ENCODE measurements around the gene PGK2. TPM values are rescaled to one million over a fixed set of nuclear protein-coding genes. Genes with fewer than 3 reads are reported as not detected.

PGK2 gene
- total and polyA plus RNA-seq, 2 of the 8 experiments (the other 6 are each of a cell fraction or from before 2014, with no cell fraction given) = not detected

GRCh38 chr6:49764571-49765236 is 22.4 kb downstream of the PGK2 start:
- H2BK5ac ChIP-seq (ENCODE audit: low read depth, low read length) = no peak overlapping the region
- H3K23me2 ChIP-seq (ENCODE audit: low read depth, low read length) = no peaks in the 10 kb centered on the region
- POLR2A ChIA-PET (ENCODE audit: partially characterized antibody) = no interaction called here
- no peak overlapping the region for H2BK20ac ChIP-seq (ENCODE audit: low read length)
- no peak overlapping the region for H2AK5ac ChIP-seq (ENCODE audit: low read depth, low read length)
- H2AFZ ChIP-seq (ENCODE audit: low read length) = no peak overlapping the region
- no peak overlapping the region for H3K4me3 ChIP-seq (ENCODE audit: extremely low read depth in 1 of 4, insufficient read depth in 2 of 4, low read depth in 3 of 4, low read length in 4 of 4)
- TF ChIP-seq CHD2 (IDR thresholded peaks at IDR 0.05; ENCODE audit: low read length) (no peak), SAP30 (IDR thresholded peaks at IDR 0.05; ENCODE audit: insufficient read depth, insufficient replicate concordance, low read length) (no peak), SIX5 (IDR thresholded peaks at IDR 0.05; ENCODE audit: low read depth, low read length) (no peak), HDAC2 (IDR thresholded peaks at IDR 0.05; ENCODE audit: borderline replicate concordance in 1 of 2, low read depth in 2 of 2, low read length in 2 of 2) (no peak), POLR2AphosphoS5 (IDR thresholded peaks at IDR 0.05; ENCODE audit: low read depth, low read length) (no peak), RXRA (IDR thresholded peaks at IDR 0.05; ENCODE audit: insufficient read depth, low read depth, low read length) (no peak), ATF2 (IDR thresholded peaks at IDR 0.05; ENCODE audit: low read length) (no peak), SUZ12 (IDR thresholded peaks at IDR 0.05; ENCODE audit: low read length) (no peak), EP300 (IDR thresholded peaks at IDR 0.05; ENCODE audit: borderline replicate concordance in 1 of 2, low read depth in 2 of 2, low read length in 2 of 2) (no peak), BACH1 (IDR thresholded peaks at IDR 0.05; ENCODE audit: low read length) (no peak), BCL11A (IDR thresholded peaks at IDR 0.05; ENCODE audit: low read depth in 2 of 2, low read length in 2 of 2) (no peak)
- no peak overlapping the region for H4K8ac ChIP-seq (ENCODE audit: extremely low read depth, insufficient read depth, low read length)
- no peak overlapping the region for H3K14ac ChIP-seq (ENCODE audit: insufficient read length)
- no peaks in the 10 kb centered on the region for H4K20me1 ChIP-seq (replicated peaks in 1 of 2; ENCODE audit: control insufficient read depth in 1 of 2, insufficient read depth in 2 of 2, low read length in 2 of 2)
- H3K4me1 ChIP-seq (replicated peaks in 1 of 4; ENCODE audit: control insufficient read depth in 3 of 4, insufficient read depth in 4 of 4, low read length in 3 of 4) = no peaks in the 10 kb centered on the region
- H3K56ac ChIP-seq (replicated peaks; ENCODE audit: insufficient read length, low read depth, low read length) = no peak overlapping the region
- no peak for DNase-seq (ENCODE audit: low read depth in 1 of 2, low spot score in 2 of 2)
- H3K18ac ChIP-seq (ENCODE audit: extremely low read depth, low read length) = no peak overlapping the region
- no peak overlapping the region for H2BK15ac ChIP-seq (ENCODE audit: low read length)
- FAIRE-seq = no peak
- no peaks in the 10 kb centered on the region for H3K79me2 ChIP-seq (ENCODE audit: control insufficient read depth in 1 of 2, insufficient read depth in 2 of 2, low read length in 2 of 2)
- no peak overlapping the region for H4K91ac ChIP-seq (replicated peaks; ENCODE audit: insufficient read length, low read length)
- H3K27me3 ChIP-seq (replicated peaks in 1 of 4; ENCODE audit: control insufficient read depth in 3 of 4, extremely low read depth in 1 of 4, insufficient read depth in 3 of 4, low read length in 3 of 4) = no peaks in the 10 kb centered on the region
- WGBS, 2 experiments (ENCODE audit: extremely low coverage in 1 of 2, insufficient coverage in 1 of 2, insufficient read length in 1 of 2, insufficient replicate concordance in 2 of 2, low coverage in 1 of 2, low lambda C conversion rate in 2 of 2, missing lambda C conversion rate in 1 of 2) = 81% methylated on average over 2 of the region's 2 CpGs; no CpG with 5 or more reads in 1 of the 2 experiments
- no peak overlapping the region for H3K27ac ChIP-seq (ENCODE audit: low read depth, low read length)
- no peaks in the 10 kb centered on the region for H3K79me1 ChIP-seq (ENCODE audit: low read depth, low read length)
- H2BK12ac ChIP-seq (ENCODE audit: low read depth, low read length) = no peak overlapping the region
- H3K23ac ChIP-seq (ENCODE audit: insufficient read length) = no peak overlapping the region
- CTCF ChIA-PET (ENCODE audit: partially characterized antibody) = interaction anchor here (0.8 kb wide), 1 partner anchor 14 kb away, joined by 3 read pairs; no protein-coding TSS in a partner anchor
- H3K36me3 ChIP-seq (ENCODE audit: control insufficient read depth in 2 of 4, insufficient read depth in 4 of 4, low read length in 3 of 4) = no peaks in the 10 kb centered on the region
- no peak overlapping the region for H3K4ac ChIP-seq (replicated peaks; ENCODE audit: insufficient read length, low read depth, low read length)
- no peak overlapping the region for H3K4me2 ChIP-seq (ENCODE audit: insufficient read depth in 1 of 2, low read depth in 2 of 2, low read length in 2 of 2)
- H3K9me3 ChIP-seq (ENCODE audit: insufficient read depth in 2 of 2, low read depth in 1 of 2, low read length in 1 of 2) = no peaks in the 10 kb centered on the region
- no peak overlapping the region for H3K9ac ChIP-seq (replicated peaks in 1 of 4; ENCODE audit: extremely low read depth in 1 of 4, low read depth in 3 of 4, low read length in 3 of 4)
- no peak overlapping the region for H2BK120ac ChIP-seq (replicated peaks; ENCODE audit: low read depth, low read length)
- no peak overlapping the region for H4K5ac ChIP-seq (ENCODE audit: insufficient read length, low read depth, low read length)

Measured in H1 (cell line).